AML-193 (cell line): ENCODE measurements around the gene EZH2.

ENCODE experiments used
- DNase-seq, 2 experiments: peaks; one replicate each; lab custom pipeline; 2025; lab: John Stamatoyannopoulos, UW

The EZH2 gene

DNA sequence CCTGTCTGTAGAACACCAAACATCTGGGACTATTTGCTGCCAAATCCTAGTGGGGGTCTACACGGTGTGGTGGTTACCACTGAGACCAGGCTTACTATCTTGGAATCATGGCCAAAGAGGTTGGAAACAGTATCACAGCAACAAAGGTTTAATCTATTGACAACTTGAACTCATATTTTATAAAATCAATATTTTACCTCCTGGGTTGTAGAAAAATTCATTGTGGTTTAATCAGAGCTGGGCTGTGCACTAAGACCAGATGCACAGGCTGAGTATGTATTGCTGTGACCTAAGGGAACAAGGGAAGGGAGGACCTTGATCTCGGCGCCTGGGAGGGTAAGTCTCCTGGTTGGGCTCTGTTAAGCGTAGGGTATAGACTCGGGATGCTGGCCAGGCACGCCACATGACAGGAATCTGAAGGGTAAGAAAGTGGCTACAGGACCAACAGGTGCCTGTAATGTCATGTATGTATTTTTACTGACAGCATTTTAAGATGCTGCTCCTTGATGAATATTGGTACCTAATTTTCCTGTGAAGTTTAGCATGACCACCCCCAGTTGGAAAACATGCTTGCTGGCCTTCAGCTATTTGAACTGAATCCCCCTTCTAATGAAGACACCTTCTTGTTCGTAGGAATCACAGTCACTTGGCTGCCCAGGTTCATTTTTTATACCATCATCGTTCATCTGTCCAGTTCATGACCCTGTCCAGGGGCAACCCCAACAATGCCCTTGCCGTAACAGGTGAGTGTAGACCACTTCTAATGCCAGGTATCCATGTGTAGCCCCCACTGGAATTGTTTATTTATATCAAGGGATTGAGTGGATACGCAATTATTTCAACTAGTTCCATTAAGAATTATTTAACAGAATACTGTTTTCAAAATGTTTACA is 79.5 kb downstream of the EZH2 start:
- no peak for DNase-seq

DNA sequence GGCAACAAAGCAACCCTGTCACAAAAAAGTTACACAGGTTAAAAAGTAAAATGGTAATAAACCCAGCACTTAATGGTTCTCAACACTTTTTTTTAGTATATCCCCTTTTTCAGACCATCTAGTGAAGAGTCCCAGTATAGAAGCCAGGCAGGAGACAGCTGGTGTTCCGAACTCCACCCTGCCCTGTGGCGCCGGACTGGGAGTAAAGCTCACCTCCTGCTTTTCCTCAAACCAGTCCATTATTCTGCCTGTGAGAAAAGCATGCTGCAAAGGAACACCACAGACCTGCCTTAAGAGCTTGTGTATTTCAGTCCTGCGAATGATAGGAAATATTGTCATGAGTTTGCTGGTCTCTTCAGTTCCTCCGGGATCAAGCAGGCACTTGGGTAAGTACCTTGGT is 81.0 kb downstream of the EZH2 start:
- DNase-seq: no peak

DNA sequence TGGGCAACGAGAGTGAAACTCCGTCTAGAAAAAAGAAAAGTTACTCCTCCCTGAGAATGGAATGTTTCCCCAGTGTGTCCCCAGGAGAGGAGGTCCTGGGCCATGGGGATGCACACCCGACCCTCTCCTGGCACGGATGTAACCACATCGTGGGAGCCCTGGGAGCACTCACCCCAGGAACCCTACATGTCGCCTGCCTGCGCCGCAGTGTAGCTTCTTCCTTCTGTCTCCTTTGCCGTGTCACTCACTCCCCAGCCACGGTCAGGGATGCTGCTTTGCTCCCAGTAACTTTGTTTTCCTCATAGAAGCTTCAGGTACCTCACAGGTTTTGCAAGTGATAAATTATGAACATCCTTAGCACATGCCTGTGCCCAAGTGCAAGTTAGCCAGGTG is 82.0 kb downstream of the EZH2 start:
- DNase-seq: no peak

DNA sequence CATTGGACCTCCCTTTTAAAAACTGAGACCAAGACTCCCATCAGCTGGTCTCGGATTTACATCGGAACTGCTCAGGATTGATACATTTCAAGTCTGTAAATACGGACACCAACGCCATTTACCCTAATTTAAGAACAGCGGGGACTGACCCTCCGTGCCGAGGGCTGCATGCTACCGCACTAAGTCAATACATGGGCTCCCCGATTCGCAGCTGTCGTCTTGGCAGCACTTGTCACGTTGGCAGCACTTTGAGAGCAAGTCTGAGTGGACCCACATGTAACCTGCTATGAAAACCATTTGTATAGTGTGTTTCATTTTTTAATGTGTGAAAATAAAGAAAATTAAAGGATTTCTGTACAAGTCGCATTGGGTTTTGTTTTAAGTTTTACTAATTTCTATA is 83.4 kb downstream of the EZH2 start:
- DNase-seq: no peak

DNA sequence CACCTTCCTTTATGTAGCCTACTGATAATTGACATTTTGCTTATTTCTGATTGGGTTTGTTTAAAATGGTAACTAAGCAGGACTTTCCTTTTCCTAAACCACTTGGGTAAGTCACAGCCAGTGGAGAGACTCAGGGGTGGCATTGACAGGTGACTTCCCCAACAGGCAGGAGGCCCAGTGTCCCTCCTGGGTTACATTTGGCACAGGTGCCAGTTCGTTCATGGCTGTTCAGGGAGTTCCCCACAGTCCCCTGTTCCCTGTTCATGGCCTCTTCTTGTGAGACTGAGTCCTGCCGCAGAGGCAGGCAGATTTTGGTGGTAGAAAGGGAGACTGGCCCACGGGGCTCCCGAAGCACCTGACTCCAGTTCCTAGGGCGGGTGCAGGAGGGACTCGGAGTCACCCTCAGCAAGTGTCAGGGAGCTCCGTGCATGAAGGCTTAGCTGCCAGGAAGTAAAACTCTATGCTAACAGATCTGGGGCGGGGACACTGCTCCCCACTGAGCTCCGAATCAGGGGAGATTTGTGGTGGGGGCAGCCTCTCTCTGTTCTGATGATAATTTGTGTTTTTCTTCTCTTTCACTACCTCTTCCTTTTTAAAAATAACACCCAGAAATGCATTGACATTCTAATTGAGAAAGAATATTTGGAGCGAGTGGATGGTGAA is 84.1 kb downstream of the EZH2 start:
- no peak for DNase-seq

DNA sequence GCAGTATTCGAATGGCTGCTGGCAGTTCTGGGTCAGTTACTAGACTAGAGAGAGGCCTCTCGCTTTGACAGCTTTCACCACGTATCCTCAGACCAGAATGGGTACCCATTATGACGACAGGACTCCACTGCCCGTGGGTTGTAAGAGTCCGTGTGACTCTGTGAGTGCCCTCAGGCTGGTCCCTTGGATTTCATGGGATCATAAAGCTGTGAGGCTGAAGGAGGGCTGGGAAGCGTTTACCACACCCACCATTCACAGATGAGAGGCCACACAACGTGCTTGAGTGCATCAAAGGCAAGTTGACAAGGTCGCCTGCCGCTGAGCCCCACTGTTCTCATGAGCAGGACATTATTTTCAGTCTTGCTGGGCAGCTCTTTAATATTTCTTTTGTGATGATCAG is 87.2 kb downstream of the EZH2 start:
- no peak for DNase-seq

DNA sequence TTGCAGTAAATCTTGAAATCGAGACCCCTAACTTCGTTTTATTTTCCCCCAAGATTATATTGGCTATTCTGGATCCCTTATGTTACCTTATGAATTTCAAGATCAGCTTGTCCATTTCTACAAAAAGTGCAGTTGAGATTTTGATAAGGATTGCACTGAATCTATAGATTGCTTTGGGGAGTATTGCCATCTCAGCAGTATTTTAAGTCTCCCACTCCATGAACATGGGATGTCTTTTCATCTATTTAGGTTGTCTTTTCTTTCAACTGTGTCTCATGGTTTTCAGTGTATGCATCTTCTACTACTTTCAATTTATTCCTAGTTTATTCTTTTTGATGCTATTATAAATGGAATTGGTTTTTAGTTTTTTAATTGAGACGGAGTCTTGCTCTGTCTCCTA is 89.6 kb downstream of the EZH2 start:
- no peak for DNase-seq

DNA sequence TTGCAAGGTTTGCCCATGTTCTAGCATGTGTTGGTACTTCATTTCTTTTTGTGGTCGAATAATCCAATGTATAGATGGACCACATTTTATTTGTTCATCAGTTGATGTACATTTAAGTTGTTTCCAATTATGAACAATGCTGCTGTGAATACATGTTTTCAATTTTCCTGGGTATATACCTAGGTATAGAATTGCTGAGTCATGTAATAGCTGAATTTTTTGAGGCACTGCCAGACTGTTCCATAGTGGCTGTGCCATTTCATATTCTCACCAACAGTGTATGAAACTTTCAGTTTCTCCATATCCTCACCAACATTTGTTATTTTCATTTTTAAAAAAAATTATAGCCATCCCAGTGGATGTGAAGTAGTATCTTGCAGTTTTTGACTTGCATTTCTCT is 90.5 kb downstream of the EZH2 start:
- no peak for DNase-seq

DNA sequence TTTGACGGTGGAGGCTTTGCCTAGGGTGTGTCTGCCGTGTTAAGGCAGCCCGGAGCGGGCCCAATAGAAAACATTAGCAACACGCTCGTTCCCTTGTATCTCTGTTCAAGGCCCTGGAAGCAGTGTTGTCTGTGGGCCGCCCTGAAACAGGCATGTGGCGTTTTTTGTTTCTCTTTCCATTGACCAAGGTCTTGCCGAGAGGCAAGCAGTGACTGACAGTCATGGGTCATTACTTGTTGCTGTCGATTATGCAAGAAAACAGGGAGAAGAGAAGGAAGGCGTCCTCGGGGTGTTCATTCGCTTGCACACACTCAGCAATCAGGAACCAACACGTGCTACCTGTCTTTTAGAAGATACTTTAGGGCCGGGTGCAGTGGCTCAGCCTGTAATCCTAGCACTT is 92.5 kb downstream of the EZH2 start:
- no peak for DNase-seq

DNA sequence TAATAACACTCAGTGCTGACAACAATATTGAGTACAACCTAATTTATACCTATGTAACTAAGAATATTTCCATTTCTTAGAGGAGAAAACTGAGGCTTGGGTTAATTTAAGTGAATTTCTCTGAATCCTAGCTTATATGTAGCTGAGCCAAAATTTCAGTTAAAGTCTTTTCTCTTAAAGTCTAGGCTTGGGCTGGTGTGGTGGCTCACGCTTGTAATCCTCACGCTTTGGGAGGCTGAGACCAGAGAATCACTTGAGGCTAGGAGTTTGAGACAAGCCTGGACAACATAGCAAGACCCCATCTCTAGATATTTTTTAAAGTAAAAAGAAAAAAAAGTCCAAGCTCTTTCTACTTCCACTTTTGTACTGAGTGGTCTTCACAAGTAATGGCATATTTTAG is 93.2 kb downstream of the EZH2 start:
- DNase-seq: no peak

DNA sequence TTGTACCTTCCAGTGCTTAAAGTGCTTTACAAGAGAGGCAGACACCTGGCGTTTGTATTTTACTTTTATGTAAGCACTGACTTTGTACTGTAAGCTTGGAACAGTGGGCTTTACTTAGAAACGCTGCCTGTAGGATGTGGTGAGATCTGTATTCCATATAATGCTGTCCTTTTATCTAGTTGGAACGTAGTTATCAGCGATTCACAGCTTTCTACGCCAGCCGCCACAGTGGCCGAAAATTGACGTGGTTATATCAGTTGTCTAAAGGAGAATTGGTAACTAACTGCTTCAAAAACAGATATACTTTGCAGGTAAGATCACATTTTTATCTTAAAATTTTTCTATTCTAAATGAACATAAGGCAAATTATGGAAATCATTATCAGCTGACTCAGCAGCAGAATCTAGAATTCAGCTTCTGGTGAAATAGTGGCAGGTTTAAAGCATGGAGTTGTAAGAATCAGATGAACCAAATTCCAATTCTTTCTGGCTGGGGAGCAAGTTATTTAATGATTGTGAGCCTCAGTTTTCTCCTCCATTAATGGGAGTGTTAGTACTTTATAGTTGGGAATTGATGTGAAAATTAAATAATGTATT is 93.9 kb downstream of the EZH2 start:
- no peak for DNase-seq

DNA sequence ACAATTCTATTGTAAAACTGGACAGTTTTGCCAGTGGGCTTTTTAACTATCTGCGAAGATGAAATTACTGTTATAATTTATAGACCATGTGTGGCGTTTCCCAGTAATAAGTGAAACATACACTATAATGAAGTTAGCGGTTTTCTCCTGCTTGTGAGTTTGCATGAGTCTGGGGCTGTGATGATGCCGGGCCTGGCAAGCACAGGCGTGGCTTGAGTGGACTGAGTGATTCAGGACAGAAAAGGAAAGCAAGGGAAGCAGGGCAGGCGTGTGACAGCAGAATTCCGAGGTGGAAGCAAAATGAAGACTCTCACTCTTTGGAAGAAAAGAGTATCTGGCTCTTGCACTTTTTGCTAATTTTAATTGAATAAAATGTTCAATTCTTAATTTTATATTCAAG is 94.9 kb downstream of the EZH2 start:
- DNase-seq: no peak

DNA sequence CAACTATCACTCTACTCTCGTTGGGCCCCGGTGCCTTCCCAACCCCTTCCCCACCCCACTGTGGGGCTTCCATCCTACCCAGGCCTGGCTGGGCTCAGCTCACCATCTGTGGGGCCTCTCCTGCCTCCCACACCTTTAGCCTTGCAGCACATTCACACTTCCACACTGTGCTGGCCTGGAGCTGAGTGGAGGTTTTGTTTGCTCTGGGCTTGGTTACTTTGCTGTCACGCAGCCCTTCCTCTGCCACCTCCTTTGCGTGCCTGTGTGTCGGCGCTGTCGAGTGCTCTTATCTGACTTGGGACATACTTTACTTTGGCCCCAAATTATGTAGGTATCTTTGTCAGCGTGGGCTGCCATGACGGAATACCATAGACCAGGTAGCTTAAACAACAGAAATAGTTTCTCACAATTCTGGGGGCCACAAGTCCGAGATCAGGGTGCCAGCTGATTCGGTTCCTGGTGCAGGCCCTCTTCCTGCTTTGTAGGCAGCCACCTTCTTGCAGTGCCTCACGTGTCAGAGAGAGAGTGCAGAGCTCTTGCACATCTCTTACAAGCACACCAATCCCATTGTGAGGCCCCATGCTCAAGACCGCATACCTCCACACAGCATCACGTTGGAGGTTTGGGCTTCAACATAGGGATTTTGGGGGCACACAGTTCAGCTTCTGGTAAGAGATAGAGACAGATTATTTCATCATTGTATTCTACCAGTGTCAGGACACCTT is 96.4 kb downstream of the EZH2 start:
- DNase-seq: no peak

DNA sequence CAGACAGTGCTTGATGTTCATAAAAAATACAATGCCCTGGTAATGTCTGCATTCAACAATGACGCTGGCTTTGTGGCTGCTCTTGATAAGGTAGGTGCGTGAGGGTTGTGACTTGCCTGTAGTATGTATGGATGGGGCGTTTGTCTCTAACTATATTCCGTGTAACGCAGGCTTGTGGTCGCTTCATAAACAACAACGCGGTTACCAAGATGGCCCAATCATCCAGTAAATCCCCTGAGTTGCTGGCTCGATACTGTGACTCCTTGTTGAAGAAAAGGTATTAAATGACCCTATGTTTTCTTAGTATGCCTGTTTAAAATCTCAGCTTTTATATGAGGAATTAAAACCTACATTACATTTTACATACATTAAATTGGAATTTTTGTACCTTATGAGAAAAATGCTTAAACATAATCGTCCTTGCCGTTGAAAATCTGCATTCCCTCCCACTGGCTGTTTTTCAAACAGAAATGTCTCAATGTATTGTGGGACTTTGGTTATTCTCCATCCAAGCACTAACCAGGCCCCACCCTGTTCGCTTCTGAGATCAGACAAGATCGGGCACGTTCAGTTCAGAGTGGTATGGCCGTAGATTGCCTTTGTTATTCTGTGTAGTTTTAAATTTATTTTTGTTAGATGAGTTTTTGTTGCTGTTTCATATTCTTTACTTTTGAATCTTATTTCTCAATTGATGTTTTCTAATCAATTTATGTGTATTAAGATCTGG is 100.1 kb downstream of the EZH2 start:
- no peak for DNase-seq

DNA sequence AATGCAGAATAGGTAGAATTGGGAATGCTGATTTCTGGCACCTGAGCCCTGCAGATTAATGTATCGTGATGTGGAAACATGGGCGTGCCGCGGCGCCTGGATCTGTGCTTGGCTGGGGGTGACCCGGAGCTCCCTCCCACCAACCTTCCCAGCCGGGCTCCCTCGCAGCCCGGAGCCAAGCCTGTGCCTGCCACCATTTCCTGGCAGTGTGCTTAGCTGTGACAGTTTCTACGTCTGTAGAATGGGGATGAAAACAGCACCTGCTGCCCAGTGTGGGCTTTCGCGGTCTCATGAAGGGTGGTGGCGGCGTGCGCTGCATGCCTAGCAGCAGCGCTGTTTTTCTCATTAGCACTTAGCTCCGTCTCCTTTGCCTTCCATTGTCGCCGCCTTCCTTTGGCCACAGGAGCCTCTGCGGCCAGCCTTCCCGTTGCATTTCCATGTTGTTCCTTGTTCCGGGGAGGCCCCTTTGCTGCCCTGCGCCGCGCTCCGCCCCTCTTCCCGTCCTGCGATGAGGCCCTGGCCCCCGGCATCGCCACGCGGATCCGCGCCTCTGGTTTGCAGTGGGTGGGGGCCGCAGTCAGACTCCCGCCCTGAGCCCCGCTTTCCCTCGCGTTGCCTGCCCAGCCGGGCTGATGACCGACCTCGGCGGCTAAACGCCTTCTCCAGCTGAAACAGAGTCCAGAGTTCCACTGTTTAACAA is 101.2 kb downstream of the EZH2 start:
- DNase-seq: no peak

DNA sequence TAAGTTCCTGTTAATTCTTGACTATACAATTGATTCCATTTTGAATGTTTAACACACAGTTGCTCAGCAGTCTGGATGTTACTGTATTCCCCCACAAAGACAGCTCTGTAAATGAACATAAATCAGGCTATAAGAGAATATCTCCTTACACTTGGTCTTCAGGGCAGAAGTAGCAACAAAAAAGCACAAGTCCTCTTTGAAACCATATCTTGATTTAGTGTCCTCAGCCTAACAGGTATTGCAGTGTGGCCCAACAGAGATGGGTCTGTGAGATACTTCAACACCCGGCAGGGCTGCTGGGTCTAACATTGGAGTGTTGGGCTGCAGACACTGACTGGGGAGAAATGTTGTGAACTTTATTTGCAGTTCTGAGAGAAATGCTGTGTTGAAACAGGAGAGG is 109.6 kb downstream of the EZH2 start:
- no peak for DNase-seq

DNA sequence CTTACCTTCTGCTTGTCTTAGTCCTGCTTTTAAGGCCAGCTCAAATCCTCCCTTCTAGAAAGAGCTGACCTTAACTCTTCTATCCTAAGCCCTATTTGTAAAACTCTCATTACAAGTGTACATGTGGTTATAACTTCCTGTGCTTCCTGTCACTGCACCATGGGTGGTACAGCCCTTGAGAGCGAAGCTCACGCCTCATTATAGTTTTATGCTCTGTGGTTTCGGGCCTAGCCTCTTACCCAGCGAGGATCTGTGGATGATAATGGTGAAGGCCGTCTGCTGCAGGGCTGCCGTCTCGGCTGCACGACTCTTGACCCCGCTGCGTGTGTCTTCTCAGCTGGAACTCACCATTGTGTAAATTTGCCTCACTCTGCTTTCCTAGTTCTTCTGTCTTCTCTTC is 110.8 kb downstream of the EZH2 start:
- DNase-seq: no peak

DNA sequence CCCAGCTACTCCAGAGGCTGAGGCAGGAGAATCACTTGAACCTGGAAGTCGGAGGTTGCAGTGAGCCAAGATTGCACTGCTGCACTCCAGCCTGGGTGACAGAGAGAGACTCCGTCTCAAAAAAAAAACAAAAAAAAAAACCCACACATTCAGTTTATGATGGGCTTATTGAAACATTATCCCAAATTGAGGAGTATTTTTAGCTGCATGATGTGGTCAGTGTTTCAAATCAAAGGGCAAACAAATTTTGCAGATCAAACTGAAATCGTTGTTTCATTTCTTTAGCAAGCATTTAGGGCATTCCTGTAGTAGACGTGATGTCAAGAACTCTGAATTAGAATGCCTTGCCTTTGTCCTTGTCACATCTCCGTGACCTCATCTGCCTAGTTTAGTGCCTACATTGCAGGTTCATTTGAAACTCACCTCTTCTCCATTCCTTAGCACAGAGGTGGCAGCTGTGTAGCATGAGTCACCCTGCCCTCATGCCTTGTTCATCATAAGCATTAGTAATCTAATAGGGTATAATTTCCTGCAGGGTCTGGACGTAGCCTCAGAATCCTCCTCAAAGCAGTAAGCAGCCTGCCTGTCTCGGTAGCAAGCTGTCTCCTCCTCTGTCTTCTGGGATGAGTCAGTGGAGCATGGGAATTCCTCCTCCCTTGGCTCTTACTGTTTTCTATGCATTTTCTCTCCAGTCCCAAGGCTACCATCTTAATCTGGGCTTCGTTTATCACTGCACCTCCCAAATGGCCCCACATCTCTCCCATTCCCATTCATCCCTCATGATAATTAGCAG is 111.6 kb downstream of the EZH2 start:
- DNase-seq: no peak

DNA sequence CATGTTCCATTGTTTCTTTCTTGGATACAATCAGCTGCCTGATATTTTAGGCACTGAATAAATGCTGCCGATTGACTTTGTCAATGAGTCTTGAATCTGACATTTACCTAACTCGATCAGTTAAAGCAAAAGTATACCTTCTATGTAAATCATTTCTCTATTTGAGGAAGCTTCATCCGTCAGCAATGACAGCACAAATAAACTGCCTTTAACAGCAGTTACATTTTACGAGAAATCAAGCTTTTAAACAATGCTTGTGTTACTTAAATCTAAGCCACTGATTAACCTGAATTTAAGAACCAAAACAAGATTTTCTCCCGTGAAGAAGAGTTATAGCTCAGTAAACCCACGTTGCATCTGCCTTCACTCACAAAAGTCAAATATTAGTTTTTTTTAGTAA is 114.1 kb downstream of the EZH2 start:
- DNase-seq: no peak

DNA sequence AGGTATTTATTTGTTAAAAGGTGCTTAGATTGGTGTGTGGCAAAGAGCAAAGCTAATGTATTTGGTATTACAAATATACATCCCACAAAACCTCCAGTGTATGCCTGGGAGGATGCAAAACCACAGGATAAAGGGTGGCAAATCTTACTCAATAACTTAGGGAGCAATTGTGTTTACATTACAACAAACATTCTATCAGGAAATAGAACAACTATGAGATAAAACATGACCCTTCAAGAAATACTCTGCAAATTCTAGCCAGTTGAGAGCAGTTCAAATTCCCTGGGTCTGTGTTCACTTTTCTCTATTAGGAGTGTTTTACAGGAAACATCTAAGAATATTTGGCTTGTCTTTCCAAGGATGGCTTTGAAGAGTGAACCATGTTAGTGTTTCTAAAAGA is 120.5 kb downstream of the EZH2 start:
- DNase-seq: no peak
